Stimulated activated CD8-positive, alpha-beta memory T cell treated with anti-CD3 and anti-CD28 coated beads, Interleukin-15, amount 100 ng/mL, for 48 hours (primary cell): ENCODE data around the gene UBAP2.
"Not testable (repeated sequence)": the region's sequence is repeated elsewhere in the genome, so short reads cannot be mapped to it uniquely, and the experiment has no call there.

Experiments
- DNase-seq, 2 donors: peaks; one replicate each; pipeline ENCODE4 v3.0.0-alpha.2; 2020; ENCODE audit warnings: low read depth in 2 of 2

UBAP2 gene

DNA sequence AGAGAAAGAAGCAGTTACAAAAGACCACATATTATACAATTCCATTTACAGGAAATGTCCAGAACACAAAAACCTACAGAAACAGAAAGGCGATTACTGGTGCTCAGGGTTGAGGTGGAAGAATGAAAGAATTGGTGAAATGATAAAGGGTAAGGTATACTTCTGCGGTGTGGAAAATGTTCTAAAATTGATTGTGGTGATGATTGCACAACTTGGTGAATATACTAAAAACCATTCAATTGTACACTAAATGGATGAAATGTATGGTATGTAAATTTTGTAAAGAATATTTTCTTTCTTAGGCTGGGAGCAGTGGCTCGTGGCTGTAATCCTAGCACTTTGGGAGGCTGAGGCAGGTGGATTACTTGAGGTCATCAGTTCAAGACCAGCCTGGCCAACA lies 72.3 kb downstream of the UBAP2 start:
- DNase-seq, result no peak

- DNase-seq, result no peak
Observed at GRCh38 chr9:33972698-33973097, 76.0 kb downstream of the UBAP2 start.

DNA sequence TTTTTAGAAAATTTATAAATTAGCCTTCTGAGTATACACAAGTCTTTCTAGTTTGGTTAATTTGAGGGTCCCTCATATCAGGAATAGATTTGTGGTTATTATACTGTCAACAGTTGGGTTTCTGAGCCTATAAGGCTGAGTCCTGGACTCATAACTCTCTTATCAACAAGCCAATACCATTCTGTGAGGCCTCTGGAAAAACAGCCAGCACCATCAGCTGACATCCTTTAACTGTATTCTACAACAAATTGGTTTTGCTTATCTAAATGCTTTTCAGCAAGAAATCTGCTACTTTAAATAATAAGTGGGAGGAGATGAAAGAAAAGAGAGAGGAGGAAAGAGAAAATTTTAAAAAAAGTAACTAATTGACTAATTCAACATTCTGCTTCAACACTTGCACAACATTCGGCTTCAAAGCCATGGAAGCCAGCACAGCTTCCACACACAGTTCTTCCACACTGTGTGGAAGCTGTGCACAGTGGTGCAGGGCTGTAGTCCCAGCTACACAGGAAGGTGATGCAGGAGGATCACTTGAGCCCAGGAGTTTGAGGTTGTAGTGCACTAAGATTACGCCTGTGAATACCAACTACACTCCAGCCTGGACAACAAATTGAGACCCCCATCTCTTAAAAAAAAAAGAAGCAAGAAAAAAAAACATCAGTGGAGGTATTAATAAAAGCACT lies 84.5 kb downstream of the UBAP2 start:
- DNase-seq, result no peak

- DNase-seq, result not testable (repeated sequence)
Observed at GRCh38 chr9:33962468-33962867, 86.2 kb downstream of the UBAP2 start.

- no peak for DNase-seq
Observed at GRCh38 chr9:33959725-33960124, 89.0 kb downstream of the UBAP2 start.

DNA sequence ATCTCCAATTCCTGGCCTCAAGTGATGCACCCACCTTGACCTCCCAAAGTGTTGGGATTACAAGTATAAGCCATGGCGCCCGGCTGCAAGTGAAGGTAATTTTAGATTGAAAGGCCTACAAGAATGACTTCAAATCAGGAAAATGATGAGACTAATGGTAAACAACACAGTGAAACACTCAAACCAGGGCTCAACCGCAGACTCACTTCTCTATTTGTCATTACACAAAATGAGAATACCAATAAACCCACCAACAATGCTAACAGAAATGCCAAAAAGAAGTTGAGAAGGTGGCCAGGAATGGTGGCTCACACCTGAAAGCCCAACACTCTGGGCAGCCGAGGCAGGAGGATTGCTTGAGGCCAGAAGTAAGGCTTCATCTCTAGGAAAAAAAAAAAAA lies 92.1 kb downstream of the UBAP2 start:
- DNase-seq, result no peak

GRCh38 chr9:33952066-33952465 lies 96.6 kb downstream of the UBAP2 start:
- DNase-seq, result no peak

GRCh38 chr9:33950371-33950770 lies 98.3 kb downstream of the UBAP2 start:
- no peak for DNase-seq

DNA sequence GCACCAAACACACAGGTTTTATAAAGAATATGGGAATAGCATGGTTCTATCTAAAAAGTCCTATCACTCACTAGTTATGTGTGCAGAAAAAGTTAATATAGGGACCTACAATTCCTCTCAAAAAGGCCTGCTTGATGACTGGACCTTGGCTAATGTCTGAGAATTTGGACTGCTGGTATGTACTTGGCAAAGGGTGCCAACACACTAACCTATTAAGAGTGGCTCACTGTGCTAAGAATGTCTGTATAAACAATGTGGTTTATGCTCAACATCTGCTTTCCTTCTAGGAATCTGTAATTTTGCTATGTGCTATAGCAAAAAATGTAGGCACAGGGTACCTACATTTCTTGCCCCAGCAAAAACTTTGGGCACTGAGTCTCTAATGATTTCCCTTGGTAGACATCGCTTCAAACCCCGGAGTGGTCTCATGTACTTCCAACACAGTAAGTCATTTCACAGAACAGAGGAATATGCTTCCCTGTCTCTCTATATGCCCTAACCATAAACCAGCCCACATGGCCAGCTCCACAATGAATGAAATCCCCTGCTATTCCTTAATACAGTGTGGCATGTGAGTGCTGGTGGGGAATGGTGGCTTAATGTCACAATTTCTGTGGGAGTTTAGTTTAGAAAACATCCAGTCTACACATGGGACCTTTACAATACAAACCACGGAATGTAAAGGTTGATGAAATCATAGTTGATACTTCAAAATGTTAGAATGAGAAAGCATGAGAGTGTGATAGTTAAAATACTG lies 101.7 kb downstream of the UBAP2 start:
- no peak for DNase-seq

- no peak for DNase-seq
Observed at GRCh38 chr9:33943389-33943788, 105.3 kb downstream of the UBAP2 start.

- no peak for DNase-seq
Observed at GRCh38 chr9:33942471-33943083, 106.1 kb downstream of the UBAP2 start.

DNA sequence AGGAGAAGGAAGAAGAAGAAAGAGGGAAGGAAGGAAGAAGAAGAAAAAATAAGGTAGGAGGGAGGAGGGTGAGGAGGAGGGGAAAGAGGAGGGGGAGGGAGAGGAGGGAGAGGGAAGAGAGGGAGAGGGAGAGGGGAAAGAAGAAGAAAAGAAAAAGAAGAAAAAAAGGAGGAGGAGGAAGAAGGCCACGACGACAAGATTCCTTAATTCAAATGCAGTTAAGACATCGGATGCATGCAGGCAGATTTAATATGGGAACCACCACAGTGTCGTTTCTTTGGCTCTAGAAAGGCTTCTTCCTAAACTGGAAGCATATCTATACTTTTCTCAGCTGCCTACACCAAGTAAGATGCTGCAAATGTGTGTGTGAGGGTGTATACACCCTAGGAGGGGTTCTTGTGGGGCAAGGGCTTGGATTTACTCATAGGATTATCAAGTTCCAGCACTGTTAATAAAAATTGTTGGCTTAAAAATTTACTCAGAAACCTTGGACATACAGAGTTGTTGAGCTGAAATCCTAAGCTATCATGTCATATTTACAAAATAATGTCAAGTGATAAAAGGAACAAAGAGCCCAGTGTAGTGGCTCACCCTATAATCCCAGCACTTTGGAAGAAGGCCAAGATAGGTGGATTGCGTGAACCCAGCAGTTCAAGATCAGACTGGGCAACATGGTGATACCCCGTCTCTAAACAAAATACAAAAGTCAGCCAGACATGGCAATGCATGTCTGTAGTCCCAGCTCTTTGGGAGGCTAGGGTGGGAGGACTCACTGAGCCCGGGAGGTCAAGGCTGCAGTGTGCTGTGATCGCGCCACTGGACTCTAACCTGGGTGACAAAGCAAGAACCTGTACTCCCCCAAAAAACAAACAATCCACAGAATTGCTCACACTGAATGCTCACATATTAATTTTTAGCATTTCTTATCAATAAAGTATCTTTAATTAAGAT lies 108.5 kb downstream of the UBAP2 start:
- DNase-seq, result no peak

- no peak for DNase-seq
Observed at GRCh38 chr9:33934188-33934878, 114.4 kb downstream of the UBAP2 start.

- no peak for DNase-seq
Observed at GRCh38 chr9:33932078-33932807, 116.4 kb downstream of the UBAP2 start.

DNA sequence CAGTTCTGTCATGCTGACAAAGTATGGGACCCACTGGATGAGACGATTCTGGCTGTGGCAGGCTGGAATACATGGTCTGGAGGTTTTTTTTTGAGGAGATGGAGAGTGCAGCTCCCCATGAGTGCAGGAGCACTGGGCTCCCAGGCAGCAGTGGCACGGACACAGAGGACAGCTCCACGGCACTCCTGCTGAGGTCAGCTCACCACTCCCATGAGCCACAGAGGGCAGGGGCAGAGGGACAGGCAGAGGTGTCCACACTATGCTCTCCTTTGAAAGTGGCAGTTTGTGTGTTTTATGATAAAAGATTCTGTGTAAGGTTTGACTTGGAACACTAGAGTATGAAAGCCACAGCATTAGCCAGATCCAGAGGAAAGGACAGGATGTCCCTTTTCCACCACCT lies 117.4 kb downstream of the UBAP2 start:
- DNase-seq, result no peak

DNA sequence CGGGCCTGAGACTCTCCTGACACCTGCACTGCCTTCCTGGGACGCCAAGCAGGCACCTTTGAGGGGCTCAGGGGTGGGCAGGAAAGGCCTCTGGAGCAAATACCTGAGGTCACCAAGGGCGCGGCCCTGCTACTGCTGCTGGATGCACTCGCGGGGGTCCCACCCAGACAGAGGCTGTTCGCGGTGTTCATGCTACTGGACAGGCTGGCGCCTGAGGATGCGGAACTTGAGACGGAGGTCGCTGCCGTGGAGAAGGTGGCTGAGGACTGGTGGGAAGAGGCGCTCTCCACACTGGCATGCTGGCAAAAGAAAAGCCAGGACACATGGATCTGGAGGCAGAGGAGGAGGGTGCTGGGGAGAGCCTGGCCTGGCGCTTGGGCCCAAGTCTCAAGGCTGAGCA lies 121.0 kb downstream of the UBAP2 start:
- no peak for DNase-seq

DNA sequence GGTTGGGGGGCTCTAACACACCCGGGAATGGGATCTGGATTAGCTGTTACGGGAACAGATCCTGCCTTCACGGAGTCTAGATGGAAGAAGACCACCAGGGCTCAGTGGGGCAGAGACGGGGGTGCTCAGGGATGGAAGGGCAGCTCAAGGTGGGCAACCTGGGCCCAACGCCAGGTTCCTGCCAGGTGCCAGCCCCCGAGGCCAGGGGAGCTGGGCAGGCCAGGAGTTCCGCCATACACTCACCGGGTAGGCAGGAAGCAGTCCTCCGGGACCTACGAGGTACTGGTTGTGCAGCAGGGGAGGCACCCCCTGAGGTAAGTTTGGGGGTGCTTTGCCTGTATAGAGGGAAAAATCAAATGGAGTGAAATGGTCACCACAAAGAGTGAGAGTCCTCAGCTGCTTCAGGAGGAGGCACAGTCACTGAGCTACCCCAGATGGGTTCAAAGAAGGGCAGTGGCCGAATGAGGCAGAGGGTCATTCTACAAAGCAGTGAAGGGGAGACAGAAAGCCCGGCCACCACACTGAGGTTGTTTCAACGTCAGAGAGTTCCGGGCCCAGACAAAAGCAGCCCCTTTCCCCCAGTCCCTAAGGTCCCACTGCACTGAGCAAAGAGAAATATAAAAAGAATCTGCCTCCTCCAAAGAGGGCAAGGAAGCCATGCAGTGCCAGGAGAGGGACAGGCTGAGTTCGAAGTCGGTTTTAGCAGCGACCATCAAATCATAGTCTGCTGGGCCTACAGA lies 121.8 kb downstream of the UBAP2 start:
- DNase-seq, result no peak

DNA sequence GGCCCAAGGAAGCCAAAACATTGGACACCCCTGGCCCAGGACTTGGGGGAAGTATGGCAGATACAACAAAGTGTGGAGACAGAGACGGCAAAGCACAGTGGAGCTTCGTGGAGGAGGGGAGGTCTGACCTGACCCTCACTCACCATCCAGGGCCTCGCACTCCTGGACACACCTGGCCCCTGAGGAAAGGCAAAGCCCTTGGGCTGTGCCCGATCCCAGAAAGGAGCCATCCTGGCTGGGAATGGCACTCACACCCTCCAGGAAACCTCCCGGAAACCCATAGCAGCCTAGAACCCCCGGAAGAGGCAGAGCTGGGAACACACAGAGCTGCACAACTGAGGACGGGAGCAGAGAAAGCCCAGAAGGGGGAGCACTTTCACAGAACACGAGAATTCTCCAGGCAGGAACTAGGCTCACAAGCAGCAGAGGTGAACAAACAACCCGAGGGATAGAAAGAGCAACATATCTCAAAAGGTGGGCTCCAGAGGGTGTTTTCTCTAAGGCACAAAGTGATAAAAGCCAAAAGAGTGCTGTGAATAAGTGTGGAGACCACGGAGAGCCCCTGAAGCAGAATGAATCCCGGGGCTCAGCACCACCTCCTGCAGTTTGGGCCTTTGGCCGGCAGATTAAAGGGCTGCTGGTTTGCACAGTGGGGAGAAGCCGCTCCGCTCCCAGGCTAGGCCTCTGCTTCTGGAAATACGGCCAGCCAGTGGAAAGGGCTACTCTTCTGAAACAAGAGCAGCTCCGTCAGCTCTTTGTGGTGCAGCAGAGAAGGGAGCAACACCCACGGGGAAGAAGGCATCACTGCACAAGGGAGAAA lies 123.5 kb downstream of the UBAP2 start:
- DNase-seq, result no peak
